ENCODE data around the gene SLC25A21. TPM values are rescaled to one million over a fixed set of nuclear protein-coding genes. Genes with fewer than 3 reads are reported as not detected.
"Not testable (repeated sequence)": the region's sequence is repeated elsewhere in the genome, so short reads cannot be mapped to it uniquely, and the experiment has no call there.

The SLC25A21 gene
- total RNA-seq, 1 donor from 2014 or later, result not detected

- intact Hi-C loops (cut with micrococcal nuclease), result no loop called here
Observed at GRCh38 chr14:36989806-36990205, 182.6 kb downstream of the SLC25A21 start.

- intact Hi-C loops (cut with micrococcal nuclease), result no loop called here
Observed at GRCh38 chr14:36988989-36989388, 183.4 kb downstream of the SLC25A21 start.

GRCh38 chr14:36988568-36988967, 183.8 kb downstream of the SLC25A21 start:
- intact Hi-C loops (cut with micrococcal nuclease), result no loop called here

GRCh38 chr14:36986407-36986806, 186.0 kb downstream of the SLC25A21 start:
- intact Hi-C loops (cut with micrococcal nuclease), result no loop called here

- intact Hi-C loops (cut with micrococcal nuclease), result no loop called here
Observed at GRCh38 chr14:36981832-36982529, 190.4 kb downstream of the SLC25A21 start.

- intact Hi-C loops (cut with micrococcal nuclease), result not testable (repeated sequence)
Observed at GRCh38 chr14:36980413-36980812, 192.0 kb downstream of the SLC25A21 start.

- intact Hi-C loops (cut with micrococcal nuclease), result no loop called here
Observed at GRCh38 chr14:36979863-36980262, 192.5 kb downstream of the SLC25A21 start.

- intact Hi-C loops (cut with micrococcal nuclease), result no loop called here
Observed at GRCh38 chr14:36976571-36977023, 195.8 kb downstream of the SLC25A21 start.

GRCh38 chr14:36975834-36976233, 196.6 kb downstream of the SLC25A21 start:
- intact Hi-C loops (cut with micrococcal nuclease), result no loop called here

- intact Hi-C loops (cut with micrococcal nuclease), result no loop called here
Observed at GRCh38 chr14:36974985-36975384, 197.4 kb downstream of the SLC25A21 start.

- intact Hi-C loops (cut with micrococcal nuclease), result no loop called here
Observed at GRCh38 chr14:36973806-36974442, 198.5 kb downstream of the SLC25A21 start.

- intact Hi-C loops (cut with micrococcal nuclease), result no loop called here
Observed at GRCh38 chr14:36971263-36971855, 201.0 kb downstream of the SLC25A21 start.

- intact Hi-C loops (cut with micrococcal nuclease), result no loop called here
Observed at GRCh38 chr14:36967892-36968555, 204.4 kb downstream of the SLC25A21 start.

- intact Hi-C loops (cut with micrococcal nuclease), result no loop called here
Observed at GRCh38 chr14:36955967-36956366, 216.4 kb downstream of the SLC25A21 start.

GRCh38 chr14:36955376-36955775, 217.0 kb downstream of the SLC25A21 start:
- intact Hi-C loops (cut with micrococcal nuclease), result no loop called here

GRCh38 chr14:36952689-36953088, 219.7 kb downstream of the SLC25A21 start:
- intact Hi-C loops (cut with micrococcal nuclease), result no loop called here

GRCh38 chr14:36951380-36951911, 221.0 kb downstream of the SLC25A21 start:
- intact Hi-C loops (cut with micrococcal nuclease), result no loop called here

GRCh38 chr14:36950812-36951211, 221.6 kb downstream of the SLC25A21 start:
- intact Hi-C loops (cut with micrococcal nuclease), result no loop called here

- intact Hi-C loops (cut with micrococcal nuclease), result no loop called here
Observed at GRCh38 chr14:36949371-36949770, 223.0 kb downstream of the SLC25A21 start.

- intact Hi-C loops (cut with micrococcal nuclease), result no loop called here
Observed at GRCh38 chr14:36948157-36948859, 224.1 kb downstream of the SLC25A21 start.

GRCh38 chr14:36947362-36947761, 225.0 kb downstream of the SLC25A21 start:
- intact Hi-C loops (cut with micrococcal nuclease), result no loop called here
